Sigmoid colon (tissue), 4 donors: ENCODE results near the gene SGO2.

Experiments used
- CTCF ChIP-seq, 4 experiments: fragments of 450-650 bp in 3 of 4; fragments of 200-600 bp in 1 of 4; IDR thresholded peaks; one replicate each; pipeline ENCODE4 v1.5.1; 2016 to 2019; ENCODE audit warnings: antibody characterized with exemption in 4 of 4, mild to moderate bottlenecking in 3 of 4, moderate library complexity in 2 of 4
- POLR2A ChIP-seq, 2 donors: fragments of 450-650 bp; IDR thresholded peaks; one replicate each; pipeline ENCODE4 v1.6.1; 2016; ENCODE audit warnings: antibody characterized with exemption in 2 of 2, mild to moderate bottlenecking in 2 of 2, moderate library complexity in 2 of 2
- POLR2AphosphoS5 ChIP-seq, 4 donors: sonication (generic); formaldehyde crosslinking; IDR thresholded peaks; one replicate each; pipeline ENCODE4 v1.6.1; 2017; ENCODE audit warnings: antibody characterized with exemption in 4 of 4

- TF ChIP-seq POLR2AphosphoS5 (IDR thresholded peaks at IDR 0.05) = peak; percentile 85 to 95 (median 90)
- TF ChIP-seq CTCF (IDR thresholded peaks at IDR 0.05) = no peak
- TF ChIP-seq POLR2A (IDR thresholded peaks at IDR 0.05) = peak; percentile 58 to 74
Observed at GRCh38 chr2:200525882-200526651, at the start of gene SGO2.
